SK-N-DZ (cell line): ENCODE results near the gene UACA.
"Not testable (repeated sequence)": the region's sequence is repeated elsewhere in the genome, so short reads cannot be mapped to it uniquely, and the experiment has no call there.

Source experiments
- DNase-seq: peaks from one replicate; pipeline ENCODE4 v3.0.0-alpha.2; 2015; ENCODE audit warnings: low spot score

Gene UACA

GRCh38 chr15:70669966-70670658 is 93.2 kb downstream of the UACA start:
- DNase-seq: peak; percentile 95

GRCh38 chr15:70669006-70669602 is 94.3 kb downstream of the UACA start:
- no peak for DNase-seq

- no peak for DNase-seq
Observed at GRCh38 chr15:70665599-70665998, 97.8 kb downstream of the UACA start.

- DNase-seq: no peak
Observed at GRCh38 chr15:70664494-70664893, 98.9 kb downstream of the UACA start.

- DNase-seq: not testable (repeated sequence)
Observed at GRCh38 chr15:70663069-70663468, 100.3 kb downstream of the UACA start.

GRCh38 chr15:70659662-70660061 is 103.7 kb downstream of the UACA start:
- DNase-seq: no peak

- no peak for DNase-seq
Observed at GRCh38 chr15:70658641-70659040, 104.7 kb downstream of the UACA start.

- no peak for DNase-seq
Observed at GRCh38 chr15:70653426-70653825, 109.9 kb downstream of the UACA start.

GRCh38 chr15:70652341-70652740 is 111.0 kb downstream of the UACA start:
- no peak for DNase-seq

GRCh38 chr15:70651303-70651845 is 112.0 kb downstream of the UACA start:
- DNase-seq: no peak

GRCh38 chr15:70650567-70651302 is 112.6 kb downstream of the UACA start:
- no peak for DNase-seq

- no peak for DNase-seq
Observed at GRCh38 chr15:70647396-70647795, 116.0 kb downstream of the UACA start.

- DNase-seq: no peak
Observed at GRCh38 chr15:70646169-70646568, 117.2 kb downstream of the UACA start.

GRCh38 chr15:70643783-70644125 is 119.6 kb downstream of the UACA start:
- DNase-seq: no peak

- DNase-seq: no peak
Observed at GRCh38 chr15:70643106-70643782, 120.1 kb downstream of the UACA start.

- DNase-seq: no peak
Observed at GRCh38 chr15:70636540-70637165, 126.7 kb downstream of the UACA start.

GRCh38 chr15:70635895-70636294 is 127.5 kb downstream of the UACA start:
- DNase-seq: no peak

- no peak for DNase-seq
Observed at GRCh38 chr15:70633991-70634390, 129.4 kb downstream of the UACA start.

- no peak for DNase-seq
Observed at GRCh38 chr15:70633103-70633831, 130.1 kb downstream of the UACA start.

GRCh38 chr15:70632491-70633102 is 130.8 kb downstream of the UACA start:
- DNase-seq: no peak
